Measurements from ENCODE around the gene GATA6. TPM values are rescaled to one million over a fixed set of nuclear protein-coding genes. Genes with fewer than 3 reads are reported as not detected.

The GATA6 gene
- total RNA-seq, 1 donor from 2014 or later: 23.8 TPM

DNA sequence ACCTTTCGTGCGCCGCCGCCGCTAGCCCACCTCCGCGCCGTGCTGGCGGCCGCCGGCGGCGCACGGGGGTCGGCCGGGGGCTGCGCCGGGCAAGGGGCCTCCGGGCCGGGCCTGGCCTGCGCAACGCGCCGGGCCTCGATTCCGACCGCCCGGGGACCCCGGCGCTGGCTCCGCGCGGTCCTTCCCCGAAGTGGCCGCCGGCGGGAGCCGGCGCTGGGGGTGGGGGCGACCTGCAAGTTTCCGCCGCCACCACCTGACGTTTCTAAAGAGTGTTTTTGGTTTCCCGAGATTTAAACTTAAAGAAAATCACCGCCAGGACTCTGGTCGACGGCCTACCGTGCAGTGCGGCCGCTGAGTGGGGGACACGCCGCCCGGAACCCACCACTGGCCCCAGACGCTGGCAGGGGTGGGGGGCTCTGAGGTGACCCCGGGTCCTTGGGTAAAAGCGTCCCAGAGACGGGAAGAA, 3.8 kb upstream of the GATA6 start:
- H3K9me3 Mint-ChIP-seq (ENCODE audit: unreplicated experiment): no peaks in the 10 kb centered on the region
- DNase-seq (ENCODE audit: low spot score): peak; percentile 23
- peak overlapping the region; percentile 86 for H3K4me3 Mint-ChIP-seq (ENCODE audit: unreplicated experiment)
- H3K36me3 Mint-ChIP-seq (ENCODE audit: low read depth, unreplicated experiment): peaks cover 7% of the 10 kb centered on the region
- no peak for TF ChIP-seq CTCF (IDR thresholded peaks at IDR 0.05; ENCODE audit: unreplicated experiment)
- peaks cover 7% of the 10 kb centered on the region for H3K4me1 Mint-ChIP-seq (ENCODE audit: unreplicated experiment)
- peaks cover 18% of the 10 kb centered on the region for H3K27me3 Mint-ChIP-seq (ENCODE audit: unreplicated experiment)
- H3K27ac Mint-ChIP-seq (ENCODE audit: unreplicated experiment): no peak overlapping the region

DNA sequence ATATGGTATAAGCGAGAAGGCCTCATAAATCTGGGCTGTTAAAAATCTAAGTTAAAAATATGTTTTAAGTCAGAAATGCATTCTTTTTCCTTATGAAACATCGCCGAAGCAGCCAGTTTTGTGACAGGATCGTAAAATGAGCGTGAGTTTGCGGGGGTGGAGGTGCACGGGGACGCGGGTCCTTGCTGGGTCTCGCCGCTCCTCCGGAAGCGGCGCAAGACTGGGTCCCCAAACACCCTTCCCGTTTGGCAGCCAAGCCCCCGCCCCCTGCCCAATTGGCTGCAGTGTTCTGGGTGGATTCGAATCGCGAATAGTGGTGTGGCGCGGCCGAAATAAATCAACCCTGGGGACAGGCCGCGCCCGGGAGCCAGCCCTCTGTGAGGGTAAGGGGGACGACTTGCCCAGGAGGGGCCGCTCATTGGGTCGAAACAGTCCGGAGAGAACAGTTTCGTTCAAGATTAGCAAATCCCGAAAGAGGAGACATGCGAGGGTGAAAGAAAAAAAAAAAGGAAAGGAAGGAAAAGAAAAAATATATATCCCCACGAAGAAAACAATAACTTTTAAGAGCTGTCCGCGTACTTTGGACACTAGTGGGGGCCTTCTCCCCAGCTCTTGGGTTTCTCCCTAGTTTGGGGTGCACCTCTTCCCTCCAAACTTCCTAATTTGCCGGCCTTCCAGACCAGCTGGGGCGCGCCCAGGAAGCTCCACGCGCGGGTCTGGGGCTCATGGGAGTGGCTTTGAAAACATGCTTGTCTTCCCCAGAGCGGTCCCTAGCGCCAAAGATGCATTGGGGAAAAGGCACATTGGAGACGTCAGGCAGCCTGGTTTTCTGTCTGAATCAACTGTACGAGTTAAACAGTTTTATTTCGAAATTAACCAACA, 3.1 kb upstream of the GATA6 start:
- H3K27ac Mint-ChIP-seq (ENCODE audit: unreplicated experiment): peak overlapping the region; percentile 30
- peak; percentile 19 for DNase-seq (ENCODE audit: low spot score)
- peaks cover 7% of the 10 kb centered on the region for H3K4me1 Mint-ChIP-seq (ENCODE audit: unreplicated experiment)
- peaks cover 7% of the 10 kb centered on the region for H3K36me3 Mint-ChIP-seq (ENCODE audit: low read depth, unreplicated experiment)
- peaks cover 18% of the 10 kb centered on the region for H3K27me3 Mint-ChIP-seq (ENCODE audit: unreplicated experiment)
- no peak for TF ChIP-seq CTCF (IDR thresholded peaks at IDR 0.05; ENCODE audit: unreplicated experiment)
- peak overlapping the region; percentile 97 for H3K4me3 Mint-ChIP-seq (ENCODE audit: unreplicated experiment)
- H3K9me3 Mint-ChIP-seq (ENCODE audit: unreplicated experiment): no peaks in the 10 kb centered on the region

- Mint-ChIP-seq H3K27me3 (ENCODE audit: unreplicated experiment) (peaks cover 18% of the 10 kb centered on the region), H3K4me3 (ENCODE audit: unreplicated experiment) (peak overlapping the region; percentile 97), H3K36me3 (ENCODE audit: low read depth, unreplicated experiment) (peaks cover 7% of the 10 kb centered on the region), H3K27ac (ENCODE audit: unreplicated experiment) (peak overlapping the region; percentile 30), H3K4me1 (ENCODE audit: unreplicated experiment) (peaks cover 7% of the 10 kb centered on the region), H3K9me3 (ENCODE audit: unreplicated experiment) (no peaks in the 10 kb centered on the region)
- no peak for TF ChIP-seq CTCF (IDR thresholded peaks at IDR 0.05; ENCODE audit: unreplicated experiment)
- DNase-seq (ENCODE audit: low spot score): peak; percentile 28
Measured at GRCh38 chr18:22167091-22167470, 2.3 kb upstream of the GATA6 start.

DNA sequence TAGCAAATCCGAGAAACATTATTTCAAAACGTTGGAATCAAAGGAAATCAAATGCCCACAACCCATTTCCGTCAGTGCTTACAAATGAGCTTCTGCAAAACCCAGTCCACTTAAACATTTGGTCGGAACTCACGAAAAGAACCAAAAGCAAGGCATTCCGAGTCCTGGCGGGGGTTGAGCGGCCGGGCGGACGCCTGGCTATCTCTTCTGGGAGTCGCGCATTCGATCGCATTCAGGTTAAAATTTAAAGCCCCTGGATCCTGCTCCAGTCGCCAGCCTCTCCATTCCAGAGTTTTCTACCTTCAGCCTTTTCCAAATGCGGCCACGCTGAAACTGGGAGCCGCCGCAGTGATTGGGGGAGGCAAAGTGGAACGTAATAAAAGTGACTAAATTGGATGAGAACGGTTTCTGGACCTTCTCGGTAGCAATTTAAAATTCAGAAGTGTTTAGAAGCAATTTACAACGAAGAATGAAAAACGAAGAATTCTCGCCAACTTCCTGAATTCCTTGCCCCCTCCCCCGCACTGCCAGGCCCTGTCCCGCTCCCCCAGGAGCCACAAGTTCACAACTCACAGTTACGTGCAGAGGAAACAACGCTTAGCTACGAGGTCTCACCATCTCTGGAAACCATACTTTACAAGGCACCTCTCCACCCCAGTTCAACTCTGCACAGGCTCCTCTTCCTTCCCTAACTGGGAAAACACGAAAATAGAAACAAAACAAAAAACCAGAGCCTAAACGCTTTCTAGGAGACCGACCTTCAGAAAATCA, 1.7 kb upstream of the GATA6 start:
- H3K36me3 Mint-ChIP-seq (ENCODE audit: low read depth, unreplicated experiment): peaks cover 11% of the 10 kb centered on the region
- no peak for TF ChIP-seq CTCF (IDR thresholded peaks at IDR 0.05; ENCODE audit: unreplicated experiment)
- DNase-seq (ENCODE audit: low spot score): peak; percentile 43
- H3K4me3 Mint-ChIP-seq (ENCODE audit: unreplicated experiment): peak overlapping the region; percentile 97
- no peaks in the 10 kb centered on the region for H3K9me3 Mint-ChIP-seq (ENCODE audit: unreplicated experiment)
- peaks cover 23% of the 10 kb centered on the region for H3K27me3 Mint-ChIP-seq (ENCODE audit: unreplicated experiment)
- no peak overlapping the region for H3K27ac Mint-ChIP-seq (ENCODE audit: unreplicated experiment)
- H3K4me1 Mint-ChIP-seq (ENCODE audit: unreplicated experiment): peaks cover 12% of the 10 kb centered on the region

Measured in endothelial cell (in vitro differentiated cells).